Gastrocnemius medialis (tissue), 4 donors: Measurements from ENCODE around the gene AGGF1. TPM values are rescaled to one million over a fixed set of nuclear protein-coding genes. Genes with fewer than 3 reads are reported as not detected.
A peak's percentile ranks its signal among the peaks of the same experiment; 100 is the strongest.

Source experiments
- ATAC-seq, 2 donors: fragments of 150-250 bp; one replicate each; pipeline ENCODE4 v1.9.1; 2016
- DNase-seq, 2 donors: peaks; one replicate each; pipeline ENCODE4 v3.0.0-alpha.2; 2019
- H3K27ac ChIP-seq, 4 donors: fragments of 200-600 bp; sonication (generic); 1 replicate in 1 of 4; 2 replicates in 3 of 4; pipeline ENCODE4 v1.5.1; 2016 to 2018; ENCODE audit warnings: mild to moderate bottlenecking in 2 of 4, moderate library complexity in 1 of 4
- H3K27me3 ChIP-seq, 3 donors: fragments of 200-600 bp; sonication (generic) in 2 of 3; 1 replicate in 1 of 3; 2 replicates in 2 of 3; pipeline versions ENCODE4 v1.5.1 to v1.6.0; 2016 to 2019; ENCODE audit warnings: mild to moderate bottlenecking in 1 of 3, moderate library complexity in 1 of 3
- H3K36me3 ChIP-seq, 2 donors: fragments of 200-600 bp; sonication (generic) in 1 of 2; one replicate each; pipeline ENCODE4 v1.5.1; 2017 to 2018
- H3K4me1 ChIP-seq, 2 donors: fragments of 200-600 bp; sonication (generic) in 1 of 2; one replicate each; pipeline ENCODE4 v1.5.1; 2016 to 2017; ENCODE audit warnings: mild to moderate bottlenecking in 2 of 2
- H3K4me3 ChIP-seq, 4 donors: fragments of 200-600 bp; sonication (generic) in 3 of 4; 1 replicate in 1 of 4; 2 replicates in 3 of 4; pipeline ENCODE4 v1.5.1; 2016 to 2019; ENCODE audit warnings: mild to moderate bottlenecking in 2 of 4
- H3K9me3 ChIP-seq, 3 donors: fragments of 200-600 bp; sonication (generic) in 2 of 3; 1 replicate in 1 of 3; 2 replicates in 2 of 3; pipeline ENCODE4 v1.5.1; 2016 to 2019
- CTCF ChIP-seq, 5 experiments: fragments of 450-650 bp in 3 of 5; fragments of 200-600 bp in 2 of 5; sonication (generic) in 2 of 5; IDR thresholded peaks in 4 of 5; conservative IDR thresholded peaks in 1 of 5; 1 replicate in 4 of 5; 2 replicates in 1 of 5; pipeline ENCODE4 v1.5.1; 2016 to 2019; ENCODE audit warnings: antibody characterized with exemption in 5 of 5, mild to moderate bottlenecking in 3 of 5, moderate library complexity in 3 of 5
- POLR2A ChIP-seq, 2 donors: fragments of 450-650 bp; IDR thresholded peaks; one replicate each; pipeline ENCODE4 v1.6.1; 2017; ENCODE audit warnings: antibody characterized with exemption in 2 of 2, mild to moderate bottlenecking in 2 of 2, moderate library complexity in 2 of 2
- in situ Hi-C, 4 donors: fragments of 200-750 bp; cut with MboI; loops; one replicate each; pipeline versions ENCODE4 v1.15.0 to v1.8.0; 2017; ENCODE audit warnings: low sequenced_read_pairs in 4 of 4
- intact Hi-C: fragments of 100-400 bp; cut with DNase I; formaldehyde crosslinking; loops from one replicate; pipeline ENCODE4 v1.15.1; 2023; ENCODE audit warnings: low total_unique reads
- total RNA-seq, 4 donors: library from RNA; depleted of rRNA; stranded (reverse); fragments of >200 nt; gene quantifications; one replicate each; pipeline versions ENCODE4 v1.1.0 to v1.2.3, GENCODE V29; 2016

AGGF1 gene
- total RNA-seq, 4 donors from 2014 or later, result 16.9 to 25.0 (median 19.8) TPM

- no peaks in the 10 kb centered on the region for H3K27me3 ChIP-seq
- in situ Hi-C loops (no loop called here), intact Hi-C loops (no loop called here)
- DNase-seq (no peak), ATAC-seq (no peak)
- H3K4me1 ChIP-seq, result peaks cover 16 to 21% of the 10 kb centered on the region in 2 donors
- H3K36me3 ChIP-seq, result peaks cover 0 to under 1% of the 10 kb centered on the region in 2 donors
- peak overlapping the region; percentile 72 to 95 (median 89) for H3K4me3 ChIP-seq
- H3K27ac ChIP-seq, result peak overlapping the region; percentile 81 to 90 (median 88)
- no peaks in the 10 kb centered on the region for H3K9me3 ChIP-seq
- TF ChIP-seq CTCF (IDR thresholded peaks at IDR 0.05 in 4 of 5, conservative IDR thresholded peaks at IDR 0.05 in 1 of 5) (no peak), POLR2A (IDR thresholded peaks at IDR 0.05) (no peak)
Measured at GRCh38 chr5:77029376-77029885, 773 bp upstream of the AGGF1 start.

- no peak for ATAC-seq
- Histone ChIP-seq H3K27me3 (no peaks in the 10 kb centered on the region), H3K36me3 (peaks cover 0 to 25% of the 10 kb centered on the region in 2 donors), H3K4me3 (peak overlapping the region in 1 of 4 donors; percentile 88), H3K4me1 (peaks cover 16 to 21% of the 10 kb centered on the region in 2 donors), H3K9me3 (no peaks in the 10 kb centered on the region), H3K27ac (no peak overlapping the region)
- intact Hi-C loops (loop anchor here (2.0 to 5.0 kb wide), 2 partner anchors 55 to 461 kb away; partner anchors contain the start of genes WDR41 and ZBED3), in situ Hi-C loops (no loop called here)
- no peak for DNase-seq
- TF ChIP-seq CTCF (IDR thresholded peaks at IDR 0.05 in 4 of 5, conservative IDR thresholded peaks at IDR 0.05 in 1 of 5) (no peak), POLR2A (IDR thresholded peaks at IDR 0.05) (no peak)
Measured at GRCh38 chr5:77031891-77032290, 1.7 kb downstream of the AGGF1 start.

GRCh38 chr5:77032635-77033034, 2.4 kb downstream of the AGGF1 start:
- Histone ChIP-seq H3K4me3 (no peak overlapping the region), H3K4me1 (peaks cover 16 to 21% of the 10 kb centered on the region in 2 donors), H3K36me3 (peaks cover 0 to 32% of the 10 kb centered on the region in 2 donors), H3K9me3 (no peaks in the 10 kb centered on the region), H3K27me3 (no peaks in the 10 kb centered on the region), H3K27ac (no peak overlapping the region)
- TF ChIP-seq CTCF (IDR thresholded peaks at IDR 0.05 in 4 of 5, conservative IDR thresholded peaks at IDR 0.05 in 1 of 5), result no peak
- TF ChIP-seq POLR2A (IDR thresholded peaks at IDR 0.05), result no peak
- DNase-seq, result no peak
- in situ Hi-C loops, result no loop called here
- ATAC-seq, result no peak
- intact Hi-C loops, result loop anchor here (5.0 kb wide), 1 partner anchor 55 kb away; the partner anchor contains the start of gene ZBED3

- in situ Hi-C loops (no loop called here), intact Hi-C loops (loop anchor here (5.0 kb wide), 1 partner anchor 54 kb away; the partner anchor contains the start of gene ZBED3)
Measured at GRCh38 chr5:77033338-77033737, 3.1 kb downstream of the AGGF1 start.

More at GRCh38 chr5:77033338-77033737, 3.1 kb downstream of the AGGF1 start:
- Histone ChIP-seq H3K27ac (no peak overlapping the region), H3K9me3 (no peaks in the 10 kb centered on the region), H3K36me3 (peaks cover 0 to 39% of the 10 kb centered on the region in 2 donors), H3K27me3 (no peaks in the 10 kb centered on the region), H3K4me3 (no peak overlapping the region), H3K4me1 (peaks cover 16 to 21% of the 10 kb centered on the region in 2 donors)
- no peak for DNase-seq
- ATAC-seq, result no peak
- TF ChIP-seq CTCF (IDR thresholded peaks at IDR 0.05 in 4 of 5, conservative IDR thresholded peaks at IDR 0.05 in 1 of 5) (no peak), POLR2A (IDR thresholded peaks at IDR 0.05) (no peak)
